Fibroblast of skin of left quadriceps (primary cell): ENCODE measurements around the gene TRAPPC2.

Experiments
- DNase-seq, 2 experiments: peaks; one replicate each; pipeline ENCODE4 v3.0.0-alpha.2; 2013; ENCODE audit warnings: low read depth in 2 of 2

Gene TRAPPC2

DNA sequence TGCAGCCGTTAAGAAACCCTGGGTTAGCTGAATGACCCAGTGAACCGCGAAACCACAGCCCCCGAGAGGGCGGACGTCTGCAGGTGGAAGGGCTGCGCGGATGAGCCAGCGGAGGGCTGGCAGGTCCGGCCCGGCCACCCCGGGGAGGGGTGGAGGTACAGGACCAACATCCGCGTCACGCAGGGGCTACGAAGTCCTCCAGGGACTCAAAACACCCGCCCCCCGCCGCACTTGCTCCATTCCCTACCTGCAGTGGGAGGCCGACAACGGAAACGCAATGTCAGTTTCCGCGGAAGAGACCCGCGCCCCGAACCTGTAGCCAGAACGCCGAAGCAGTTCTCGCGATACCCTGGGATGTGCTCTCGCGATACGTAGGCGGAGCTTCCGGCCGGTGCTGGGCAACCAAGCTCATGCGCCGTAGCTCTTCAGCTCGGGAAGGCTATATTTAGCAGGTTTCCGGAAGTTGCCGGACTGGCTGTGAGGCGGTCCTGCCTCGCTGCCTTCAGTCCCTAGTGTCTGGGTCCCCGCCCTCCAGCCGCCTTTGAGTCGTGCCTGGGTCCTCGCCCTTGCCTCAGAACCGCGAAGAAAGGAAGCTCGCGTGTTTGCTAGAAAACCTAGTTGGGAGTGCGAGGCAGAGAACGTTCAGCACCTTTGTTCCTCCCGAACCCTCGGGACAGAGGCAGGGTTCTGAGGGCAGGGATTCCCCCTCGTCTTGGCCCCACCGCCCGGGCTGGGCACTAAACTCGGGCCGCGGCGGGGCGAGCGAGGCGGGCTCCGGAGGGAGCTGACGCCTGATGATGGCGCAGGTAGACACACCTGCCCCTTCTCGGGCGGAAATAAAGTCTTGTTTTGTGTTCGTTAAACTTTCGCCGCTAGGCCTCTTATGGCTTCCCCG, at the start of gene TRAPPC2, which contains the start of gene OFD1:
Gene TRAPPC2 (minus strand): TSS at position 343 of the 895 bp plus-strand sequence. CDS start 14,657 bp downstream, outside the sequence.
Gene OFD1 (plus strand): TSS at position 471 of the 895 bp plus-strand sequence. CDS start 324 bp downstream, at position 795.
- peak; percentile 80 to 82 for DNase-seq

DNA sequence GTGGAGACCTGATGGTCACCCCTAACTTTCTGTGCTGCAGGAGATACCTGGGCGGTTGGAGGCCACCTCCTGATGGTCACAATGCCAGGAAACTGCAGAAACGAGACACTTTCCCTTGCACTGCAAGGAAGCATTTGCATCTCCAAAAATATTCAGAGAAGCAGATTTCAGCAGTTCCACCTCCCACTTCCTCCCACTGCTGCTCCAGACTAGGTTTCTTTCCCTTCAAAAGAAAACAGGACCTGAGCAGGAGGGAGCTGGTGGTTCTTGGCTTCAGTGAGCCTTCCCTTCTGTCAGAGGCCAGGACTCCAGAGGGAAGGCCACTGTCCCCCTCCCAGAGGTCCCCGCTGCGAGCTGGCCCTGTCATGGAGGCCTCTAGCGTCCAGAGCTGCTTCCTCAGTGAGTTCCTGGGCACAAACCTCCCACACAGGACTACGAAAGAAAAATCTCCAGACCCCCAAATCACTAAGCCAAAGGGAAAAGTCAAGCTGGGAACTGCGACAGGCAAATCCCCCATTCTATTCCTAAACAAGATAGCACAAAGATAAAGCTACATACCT, 46.5 kb upstream of the TRAPPC2 start:
- DNase-seq, result no peak

DNA sequence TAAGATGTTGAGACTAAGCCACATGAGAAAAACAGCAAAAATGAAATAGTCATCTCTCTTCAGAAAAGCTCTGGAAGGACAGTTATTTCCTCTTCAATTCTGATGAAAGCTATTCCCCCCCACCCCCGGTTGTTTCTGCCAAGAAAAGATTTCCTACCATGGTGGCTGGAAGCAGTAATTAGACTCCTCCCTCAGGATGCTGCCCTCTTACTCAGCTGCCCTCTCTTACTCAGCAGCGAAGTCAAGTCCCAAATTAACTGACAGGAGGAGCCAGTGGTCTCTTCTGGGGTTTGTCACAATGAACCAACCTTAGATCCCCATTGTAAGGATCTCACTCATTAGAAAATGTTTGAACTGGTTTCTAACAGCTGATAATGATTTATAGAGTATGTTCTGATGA, 44.5 kb upstream of the TRAPPC2 start:
- peak in 1 of 2 experiments; percentile 4 for DNase-seq

DNA sequence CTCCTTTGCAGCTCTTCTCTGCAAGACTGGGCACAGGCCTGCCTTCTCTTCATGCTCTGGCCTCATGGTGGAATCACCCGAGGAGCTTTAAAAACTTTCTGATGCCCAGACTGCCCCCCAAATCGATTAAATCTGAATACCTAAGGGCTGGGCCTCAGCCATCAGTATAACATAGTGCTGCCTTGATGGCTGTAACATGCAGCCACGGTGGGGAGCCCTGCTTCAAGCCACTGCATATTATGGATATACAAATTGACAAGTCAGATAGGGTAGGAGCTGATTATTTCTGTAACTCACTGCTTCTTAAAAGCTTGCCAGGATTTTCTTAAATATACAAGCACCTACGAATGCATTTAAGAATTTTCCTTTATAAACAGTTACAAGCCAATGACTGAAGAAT, 42.0 kb upstream of the TRAPPC2 start:
- no peak for DNase-seq

DNA sequence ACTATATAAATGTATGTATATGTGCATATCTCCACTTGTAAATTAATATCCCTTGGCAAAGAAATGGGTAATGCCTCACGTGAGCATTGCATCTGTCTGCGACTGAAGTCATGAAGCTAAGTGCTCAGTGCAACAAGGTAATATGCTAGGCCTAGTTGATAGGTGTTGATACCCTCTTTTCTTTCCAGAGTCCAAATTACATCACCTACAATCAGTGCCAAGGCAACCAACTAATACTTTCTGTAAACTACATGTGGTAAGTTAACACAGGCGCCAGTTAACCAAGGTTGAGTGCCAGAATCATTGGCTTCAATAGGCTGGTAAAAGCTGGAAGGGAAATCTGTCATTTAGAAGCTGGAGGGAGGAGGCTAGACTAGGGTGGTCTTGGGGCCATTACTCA, 41.4 kb upstream of the TRAPPC2 start:
- DNase-seq, result no peak

DNA sequence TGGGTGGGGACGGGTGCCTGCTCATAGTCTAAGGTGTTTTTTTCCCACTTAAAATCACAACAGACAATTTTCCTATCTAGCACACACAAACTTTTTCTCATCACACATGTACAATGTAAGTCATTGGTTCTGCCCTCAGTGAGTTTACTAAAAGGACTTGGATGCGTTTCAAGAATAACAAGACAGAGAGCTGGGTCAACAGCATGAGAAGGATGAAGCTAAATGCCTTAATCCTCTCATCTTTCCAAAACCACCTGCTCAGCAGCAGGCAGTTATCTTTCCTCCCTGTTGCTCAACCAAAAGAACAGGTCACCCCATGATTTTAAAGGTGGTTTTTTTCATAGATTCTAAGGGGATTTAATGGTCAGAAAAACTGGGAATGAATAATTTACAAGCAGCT, 40.3 kb upstream of the TRAPPC2 start:
- no peak for DNase-seq

DNA sequence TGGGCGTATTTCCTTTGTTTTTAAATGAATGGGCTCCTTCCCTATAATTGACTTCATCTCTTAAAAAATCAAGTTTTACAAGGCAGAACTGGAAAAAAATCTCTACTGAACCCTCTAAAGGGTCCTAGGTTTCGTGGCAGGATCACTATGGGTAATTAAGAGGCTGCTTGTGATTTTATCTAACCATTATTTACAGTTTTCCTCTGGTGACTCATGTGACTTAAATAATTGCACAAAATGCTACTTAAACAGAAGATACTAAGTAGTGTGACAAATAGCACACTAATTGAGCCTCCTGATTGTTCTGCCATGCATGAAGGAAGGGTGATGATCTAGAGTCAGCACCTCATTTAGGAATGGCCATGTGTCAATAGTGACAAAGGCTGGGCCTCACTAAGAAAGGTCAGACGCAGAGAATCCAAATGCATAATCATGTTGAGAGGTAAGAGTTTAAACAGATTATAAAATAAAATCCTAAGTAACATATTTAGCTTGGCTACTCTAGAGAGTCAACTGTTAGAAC, 35.7 kb upstream of the TRAPPC2 start:
- no peak for DNase-seq

DNA sequence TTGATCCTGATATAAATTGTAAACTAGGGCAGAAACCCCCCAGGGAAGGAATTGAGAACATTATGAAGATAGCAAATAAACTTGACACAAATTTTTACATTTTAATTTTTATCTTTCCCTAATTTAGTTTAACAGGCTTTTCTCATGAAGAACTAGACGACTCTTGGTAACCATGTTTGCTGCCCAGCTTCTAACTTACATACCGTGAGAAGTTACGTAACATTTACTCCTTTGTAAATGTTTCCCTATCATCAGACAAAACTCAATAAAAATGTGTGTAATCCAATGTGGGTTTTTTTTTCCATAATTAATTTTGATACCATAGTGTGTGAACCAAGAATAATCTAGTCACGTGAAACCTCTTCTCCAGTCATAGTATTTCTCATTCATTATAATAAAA, 34.5 kb upstream of the TRAPPC2 start:
- DNase-seq, result no peak

DNA sequence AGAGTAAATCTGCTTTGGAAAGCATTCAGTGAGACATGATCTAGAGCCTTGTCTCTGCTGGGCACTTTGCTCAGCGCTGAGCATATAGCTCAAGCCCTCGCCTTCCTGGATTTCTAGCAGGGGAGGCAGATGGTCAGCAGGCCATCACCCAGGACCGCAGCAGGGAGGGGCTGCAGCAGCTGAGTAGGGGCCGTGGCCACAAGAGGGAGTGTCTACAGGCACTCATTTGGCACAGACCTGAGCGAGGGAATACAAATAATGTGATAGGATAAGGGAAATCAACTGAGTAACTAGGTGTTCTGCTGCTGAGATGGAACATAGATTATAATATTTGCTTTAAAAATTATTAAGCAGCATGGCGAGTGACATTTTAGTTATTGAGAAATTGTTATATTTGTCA, 30.3 kb upstream of the TRAPPC2 start:
- no peak for DNase-seq

DNA sequence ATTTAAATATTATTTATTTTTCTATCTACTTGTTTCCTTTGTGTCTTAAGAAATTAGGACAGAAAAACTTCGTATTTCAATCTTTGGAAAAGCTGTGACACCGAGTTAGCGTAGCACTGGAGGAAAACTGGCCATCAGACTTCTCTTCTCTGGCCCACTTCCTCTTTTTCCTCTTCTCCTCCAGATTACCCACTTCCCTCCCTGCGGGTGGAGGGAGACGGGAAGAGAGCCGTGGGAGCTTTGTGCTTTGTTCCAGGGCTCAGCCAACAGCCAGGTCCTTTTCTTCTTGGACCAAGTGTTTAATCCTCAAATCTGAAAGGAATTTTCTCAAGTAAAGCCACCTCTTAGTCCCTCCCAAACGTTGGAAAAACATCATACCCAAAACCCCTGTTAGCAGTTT, 29.9 kb upstream of the TRAPPC2 start:
- no peak for DNase-seq

DNA sequence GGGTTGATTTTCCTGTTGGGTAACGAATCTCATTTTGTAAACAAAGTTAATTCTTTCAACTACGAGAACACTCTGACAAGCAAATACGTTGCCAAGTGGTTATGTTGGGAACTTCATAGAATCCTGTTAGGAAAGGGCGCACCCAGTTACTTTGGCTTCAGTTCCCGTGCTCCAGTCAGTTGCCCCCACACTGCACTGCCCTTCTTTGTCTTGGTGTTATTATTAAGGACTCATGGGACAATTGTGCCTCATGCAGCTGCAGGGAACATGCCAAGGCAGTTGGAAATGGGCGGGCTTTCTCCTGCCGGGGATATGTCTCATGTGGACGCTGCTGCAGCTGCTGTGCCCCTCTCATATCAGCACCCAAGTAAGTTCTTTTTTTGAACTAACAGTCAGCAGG, 29.1 kb upstream of the TRAPPC2 start:
- no peak for DNase-seq

DNA sequence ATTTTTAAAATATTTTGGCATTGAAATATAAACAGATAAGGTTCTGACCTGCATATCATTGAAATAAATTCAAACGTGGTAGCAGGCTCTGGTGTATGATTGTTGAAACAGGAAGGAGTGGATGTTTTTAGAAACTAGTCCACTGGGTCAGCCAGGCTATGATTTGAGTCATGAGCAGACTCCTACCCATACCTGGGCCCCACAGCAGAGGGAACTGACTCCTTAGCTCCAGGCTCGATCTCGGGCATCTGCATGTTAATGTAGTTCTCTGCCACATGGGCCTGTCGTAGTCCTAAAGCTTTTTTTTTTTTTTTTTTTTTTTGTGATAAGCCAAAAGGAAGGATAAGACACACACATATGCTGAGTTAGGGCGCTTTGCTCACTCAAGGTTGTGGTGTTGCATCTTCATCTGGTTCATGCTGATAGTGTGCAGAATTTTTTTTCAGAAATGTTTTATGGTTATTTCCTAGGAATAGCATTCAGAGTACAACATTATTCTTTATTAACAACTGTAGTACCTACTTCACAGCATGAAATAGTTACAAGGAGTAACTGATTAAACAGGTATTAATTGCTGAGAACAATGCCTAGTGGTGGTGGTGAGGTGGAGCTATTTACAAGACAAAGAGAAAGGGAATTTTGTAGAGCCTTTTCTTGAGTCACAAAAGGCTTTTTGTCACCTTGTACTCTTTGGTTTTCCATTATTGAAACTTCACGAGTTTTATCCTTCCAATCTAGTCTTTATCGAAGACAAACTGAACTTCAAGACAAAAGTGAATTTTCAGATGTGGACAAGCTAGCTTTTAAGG, 27.4 kb upstream of the TRAPPC2 start:
- no peak for DNase-seq

DNA sequence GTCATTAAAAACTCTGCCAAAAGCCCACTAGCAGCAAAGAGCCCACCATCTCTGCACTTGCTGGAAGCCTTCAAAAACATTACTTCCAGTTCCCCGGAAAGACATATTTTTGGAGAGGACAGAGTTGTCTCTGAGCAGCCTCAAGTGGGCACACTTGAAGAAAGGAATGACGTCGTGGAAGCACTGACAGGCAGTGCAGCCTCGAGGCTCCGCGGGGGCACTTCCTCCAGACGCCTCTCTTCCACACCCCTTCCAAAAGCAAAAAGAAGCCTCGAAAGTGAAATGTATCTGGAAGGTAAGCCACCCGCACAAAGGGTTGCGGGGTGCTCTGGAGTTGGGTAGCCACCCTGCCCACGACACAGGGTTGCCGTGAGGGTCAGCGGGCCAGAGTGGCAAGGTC, 26.0 kb upstream of the TRAPPC2 start:
- no peak for DNase-seq

DNA sequence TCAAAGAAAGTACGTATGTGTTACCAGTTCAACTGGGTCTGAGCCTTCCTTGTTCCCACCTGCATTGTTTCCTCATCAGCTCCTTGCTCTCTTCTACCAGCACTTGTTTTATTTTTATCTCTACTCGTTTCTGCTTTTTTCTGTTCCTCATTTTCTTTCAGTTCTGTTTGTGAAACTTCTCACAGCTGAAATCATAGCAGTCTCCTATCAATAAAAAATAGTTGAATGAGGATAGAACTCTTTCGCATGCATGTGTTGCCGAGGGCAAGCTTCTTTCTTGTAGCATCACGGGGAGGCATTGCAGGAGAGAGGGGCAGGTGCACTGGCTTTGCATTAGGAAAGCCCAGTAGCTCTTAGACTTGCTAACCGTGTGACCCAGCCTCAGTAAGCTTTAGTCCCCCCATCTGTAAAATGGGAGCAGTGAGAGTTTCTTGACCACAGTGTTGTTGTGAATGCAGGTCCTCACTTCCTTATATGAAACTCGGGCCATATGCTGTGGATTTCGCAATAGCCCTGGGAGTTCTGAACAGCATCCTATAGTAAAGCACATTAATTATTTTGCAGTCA, 24.8 kb upstream of the TRAPPC2 start:
- no peak for DNase-seq

DNA sequence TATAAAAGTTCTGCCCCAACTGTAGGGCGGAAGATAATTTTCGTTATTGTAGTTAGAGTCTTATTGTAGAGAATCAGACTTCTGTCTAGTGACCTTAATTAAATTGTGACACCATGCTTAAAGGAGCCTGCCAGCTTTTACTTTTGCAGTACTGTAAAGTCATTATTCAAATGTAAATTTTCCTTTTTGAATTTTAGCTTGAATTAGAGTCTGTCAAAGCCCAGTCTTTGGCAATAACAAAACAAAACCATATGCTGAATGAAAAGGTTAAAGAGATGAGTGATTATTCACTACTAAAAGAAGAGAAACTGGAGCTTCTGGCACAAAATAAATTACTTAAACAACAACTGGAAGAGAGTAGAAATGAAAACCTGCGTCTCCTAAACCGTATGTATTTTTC, 22.0 kb upstream of the TRAPPC2 start:
- no peak for DNase-seq

DNA sequence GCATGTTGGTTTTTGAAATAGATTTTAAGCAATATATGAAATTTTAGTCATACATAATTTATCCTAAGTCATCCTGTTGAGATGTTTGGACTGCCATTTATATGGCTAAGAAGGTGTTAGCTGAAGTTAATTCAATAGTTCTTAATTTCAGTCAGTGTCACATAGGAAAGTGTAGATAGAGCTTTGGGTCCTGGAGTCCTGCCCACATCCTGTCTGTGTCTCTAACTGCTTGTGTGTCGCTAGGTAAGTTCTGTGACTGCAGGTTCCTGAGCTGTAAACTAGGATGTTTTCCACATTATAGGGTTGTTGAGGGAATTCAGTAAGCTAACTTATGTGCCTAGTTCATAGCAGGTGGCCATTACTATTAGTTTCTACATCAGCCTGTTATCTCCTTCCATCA, 20.8 kb upstream of the TRAPPC2 start:
- DNase-seq, result no peak

DNA sequence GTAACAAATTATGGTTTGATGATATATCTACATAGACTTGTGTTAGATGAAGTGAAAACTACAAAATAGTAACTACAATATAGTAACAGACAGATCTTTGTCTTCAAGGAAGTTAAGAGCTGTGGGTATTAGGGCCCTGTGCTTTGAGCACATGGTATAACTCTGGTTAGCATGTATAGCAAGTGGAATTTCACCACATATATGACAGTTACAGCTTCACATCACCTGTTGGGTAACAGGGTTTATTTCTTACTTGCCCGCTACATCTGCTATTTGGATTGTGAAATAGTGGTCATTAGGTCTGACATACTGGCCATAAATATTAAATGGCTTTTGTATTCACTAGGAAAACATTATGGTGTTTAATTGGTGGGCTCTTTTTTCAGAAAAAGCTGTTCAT, 20.3 kb upstream of the TRAPPC2 start:
- no peak for DNase-seq

DNA sequence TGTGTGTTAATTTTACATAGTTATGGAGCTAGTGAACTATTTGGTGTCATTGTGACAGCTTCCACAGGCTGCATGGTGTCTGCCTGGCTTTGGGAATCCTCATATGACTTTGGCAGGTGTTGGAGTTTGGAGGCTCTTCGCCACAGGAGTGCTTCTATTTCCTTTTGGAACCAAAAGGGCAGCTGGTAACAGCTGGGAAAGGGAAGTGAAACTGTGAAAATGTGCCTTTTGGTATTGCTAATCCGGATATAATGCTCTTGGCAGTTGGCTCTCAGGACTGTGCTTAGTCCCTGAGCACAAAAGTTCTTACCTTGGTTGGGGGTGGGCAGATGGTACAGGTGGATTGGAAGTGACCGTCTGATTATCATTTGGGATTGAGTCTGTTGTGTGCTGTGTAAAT, 18.2 kb upstream of the TRAPPC2 start:
- DNase-seq, result no peak

DNA sequence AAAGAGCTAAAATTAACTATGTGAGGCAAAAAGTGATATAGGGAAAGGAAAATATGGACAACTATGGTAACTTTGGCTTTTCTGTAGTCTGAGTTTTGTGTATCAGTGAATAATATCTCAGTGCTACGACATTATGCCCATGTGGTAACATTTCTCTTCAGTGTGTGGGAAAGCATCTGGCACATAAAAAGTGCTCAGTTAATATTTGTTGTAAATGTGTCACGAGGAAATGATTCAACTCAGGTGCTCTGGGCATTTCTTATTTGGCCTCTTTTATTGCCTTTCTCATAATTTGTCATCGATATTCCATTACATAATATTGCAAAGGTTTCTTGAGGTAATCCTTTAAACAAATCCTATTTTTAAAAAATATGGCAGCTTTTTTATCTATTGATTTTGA, 17.7 kb upstream of the TRAPPC2 start:
- no peak for DNase-seq

DNA sequence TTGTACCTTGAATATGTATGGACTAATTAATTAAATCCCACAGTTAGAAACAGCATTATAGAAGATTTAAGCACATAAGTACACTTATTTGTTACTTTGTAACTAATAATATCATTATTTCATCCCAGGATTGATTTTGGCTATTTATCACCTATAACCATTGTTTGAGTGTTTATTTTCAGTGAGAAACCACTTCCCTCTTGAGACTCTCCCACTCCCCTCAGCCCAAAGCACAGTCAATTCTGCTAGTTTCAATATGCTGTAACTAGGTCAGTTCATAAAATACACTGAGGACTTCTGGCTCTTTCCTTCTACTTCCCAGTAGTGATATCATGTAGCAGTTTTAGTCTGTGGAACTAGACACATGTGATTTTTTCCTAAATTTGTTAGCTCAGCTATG, 16.4 kb upstream of the TRAPPC2 start:
- no peak for DNase-seq

DNA sequence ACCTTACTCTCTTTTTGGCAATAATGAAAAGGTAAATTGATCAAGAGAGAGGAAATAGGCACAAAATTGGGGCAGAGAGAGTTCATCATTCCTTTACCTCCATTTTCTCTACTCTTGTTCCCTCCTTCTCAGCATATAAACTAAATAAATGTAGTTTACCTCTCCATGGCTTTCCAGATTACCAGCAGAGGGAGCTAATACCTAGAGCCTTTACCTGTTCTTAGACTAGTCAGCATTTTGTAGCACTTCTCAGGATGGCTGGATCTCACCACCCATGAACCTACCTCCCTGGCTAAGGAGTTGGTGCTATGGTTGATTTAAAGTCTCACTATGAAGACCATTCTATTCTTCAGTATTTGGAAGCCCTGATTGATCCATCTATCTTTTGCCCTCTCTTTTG, 15.8 kb upstream of the TRAPPC2 start:
- no peak for DNase-seq

DNA sequence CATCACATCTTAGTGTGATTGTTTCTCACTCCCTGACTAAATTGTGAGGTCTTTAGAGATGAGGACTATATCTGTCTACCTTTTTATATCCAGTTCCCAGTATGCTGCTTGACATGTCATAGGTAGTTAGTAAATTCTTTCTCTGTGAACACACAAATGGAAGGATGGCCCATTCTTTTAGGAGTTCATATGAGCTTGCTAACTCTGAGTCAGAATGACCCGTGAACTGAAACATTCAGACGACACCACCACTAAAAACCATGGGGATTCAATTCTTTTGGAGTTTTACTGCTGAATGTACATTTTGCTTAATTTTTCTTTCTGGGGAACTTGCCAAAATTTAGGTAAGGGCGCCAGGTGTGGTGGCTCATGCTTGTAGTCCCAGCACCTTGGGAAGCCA, 14.1 kb upstream of the TRAPPC2 start:
- DNase-seq, result no peak
